ENCODE data around the gene CPM.
"Not testable (repeated sequence)": the region's sequence is repeated elsewhere in the genome, so short reads cannot be mapped to it uniquely, and the experiment has no call there.

CPM gene

GRCh38 chr12:68851592-68852306 is 81.2 kb downstream of the CPM start:
- DNase-seq (ENCODE audit: low read depth): no peak

GRCh38 chr12:68850390-68850789 is 82.6 kb downstream of the CPM start:
- no peak for DNase-seq (ENCODE audit: low read depth)

DNA sequence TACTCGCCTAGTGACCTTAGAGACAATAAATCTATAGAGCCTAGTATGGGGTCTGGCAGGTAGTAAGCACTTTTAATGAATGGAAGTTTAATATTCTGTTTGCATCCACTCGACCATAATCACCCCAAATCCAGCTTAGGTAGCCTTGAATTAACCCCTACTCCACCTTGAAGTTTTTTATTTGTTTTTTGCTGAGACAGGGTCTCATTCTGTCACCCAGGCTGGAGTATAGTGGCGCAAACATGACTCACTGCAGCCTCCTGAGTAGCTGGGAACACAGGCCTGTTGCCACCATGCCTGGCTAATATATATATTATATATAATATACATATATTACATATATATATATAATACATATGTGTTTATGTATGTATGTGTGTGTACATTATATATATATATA is 86.2 kb downstream of the CPM start:
- DNase-seq (ENCODE audit: low read depth): no peak

GRCh38 chr12:68844788-68845695 is 87.9 kb downstream of the CPM start:
- DNase-seq (ENCODE audit: low read depth): no peak

GRCh38 chr12:68844318-68844745 is 88.6 kb downstream of the CPM start:
- no peak for DNase-seq (ENCODE audit: low read depth)

DNA sequence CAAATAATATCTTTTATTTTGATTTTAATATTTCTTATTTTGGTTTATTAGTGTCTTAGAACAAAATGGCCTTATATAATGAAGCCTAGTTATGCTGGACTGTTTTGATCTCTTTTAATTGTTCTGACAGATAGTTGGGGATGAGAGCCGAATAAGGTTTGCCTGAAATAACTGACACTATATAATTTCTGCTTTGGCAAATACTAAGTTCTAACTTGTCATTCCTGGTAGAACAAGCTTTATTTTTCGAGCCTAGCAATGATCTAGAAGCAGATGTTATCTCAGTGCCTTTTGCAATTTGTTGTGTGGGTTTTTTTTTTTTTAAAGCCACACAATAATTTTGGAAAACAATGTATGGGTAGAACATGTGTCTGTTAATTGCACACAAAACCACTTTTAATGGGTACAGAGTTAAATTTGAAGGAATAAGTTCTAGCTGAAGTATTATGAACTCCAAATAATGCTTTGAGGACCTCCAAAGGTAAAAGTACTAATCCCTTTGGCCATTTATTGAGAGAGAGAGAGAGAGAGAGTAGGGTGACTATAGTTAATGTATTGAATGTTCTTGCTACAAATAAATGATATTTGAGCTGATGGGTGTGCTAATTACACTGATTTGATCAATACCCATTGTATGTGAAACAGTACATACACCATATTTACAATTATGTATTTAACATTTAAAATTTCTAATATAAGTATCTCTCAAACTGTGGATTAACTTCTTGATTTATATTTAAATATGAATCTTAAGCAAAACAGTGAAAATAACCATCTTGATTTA is 90.0 kb downstream of the CPM start:
- no peak for DNase-seq (ENCODE audit: low read depth)

DNA sequence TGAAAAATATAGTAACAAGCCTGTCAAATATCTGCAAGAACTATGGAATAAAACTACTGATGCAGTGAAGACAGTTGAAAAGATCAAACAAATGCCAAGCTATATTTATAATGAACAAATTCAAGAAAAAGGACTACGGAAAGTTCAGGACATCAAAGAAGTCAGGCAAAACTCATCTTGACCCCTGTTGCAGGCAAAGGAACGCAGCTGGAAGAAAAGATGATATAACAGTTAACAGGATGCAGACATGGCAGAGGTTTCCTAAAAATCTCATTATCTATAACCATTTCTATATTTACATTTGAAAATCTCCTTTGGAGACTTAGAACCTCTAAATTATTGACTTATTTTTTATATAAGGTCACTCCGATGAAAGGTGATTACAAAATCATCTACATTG is 90.8 kb downstream of the CPM start:
- DNase-seq (ENCODE audit: low read depth): no peak

DNA sequence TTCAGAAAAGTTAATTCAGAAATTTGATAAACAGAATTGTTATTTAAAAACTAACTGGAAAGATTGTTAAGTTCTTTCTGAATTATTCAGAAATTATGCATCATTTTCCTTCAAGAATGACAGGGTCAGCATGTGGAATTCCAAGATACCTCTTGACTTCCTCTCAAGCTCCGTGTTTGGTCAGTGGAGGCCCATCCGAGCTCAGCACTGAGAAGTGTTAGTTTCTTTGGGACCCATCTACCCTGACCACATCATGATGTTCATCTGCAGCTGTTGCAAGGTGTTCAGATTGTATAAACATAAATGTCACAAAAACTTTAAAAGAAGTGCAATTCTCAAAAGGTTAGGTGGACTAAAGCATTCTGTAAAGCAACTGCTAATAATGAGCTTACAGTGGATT is 91.3 kb downstream of the CPM start:
- no peak for DNase-seq (ENCODE audit: low read depth)

DNA sequence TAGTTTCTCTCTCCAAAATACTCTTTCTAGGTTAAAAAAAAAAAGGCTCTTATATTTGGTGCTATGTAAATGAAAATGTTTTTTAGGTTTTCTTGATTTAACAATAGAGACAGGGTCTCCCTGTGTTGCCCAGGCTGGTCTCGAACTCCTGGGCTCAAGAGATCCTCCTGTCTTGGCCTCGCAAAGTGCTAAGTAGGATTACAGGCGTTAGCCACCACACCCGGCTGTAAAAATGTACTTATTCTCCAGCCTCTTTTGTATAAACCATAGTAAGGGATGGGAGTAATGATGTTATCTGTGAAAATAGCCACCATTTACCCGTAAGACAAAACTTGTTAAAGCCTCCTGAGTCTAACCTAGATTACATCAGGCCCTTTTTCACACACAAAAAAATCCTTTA is 91.8 kb downstream of the CPM start:
- DNase-seq (ENCODE audit: low read depth): not testable (repeated sequence)

GRCh38 chr12:68839183-68840147 is 93.5 kb downstream of the CPM start:
- no peak for DNase-seq (ENCODE audit: low read depth)

DNA sequence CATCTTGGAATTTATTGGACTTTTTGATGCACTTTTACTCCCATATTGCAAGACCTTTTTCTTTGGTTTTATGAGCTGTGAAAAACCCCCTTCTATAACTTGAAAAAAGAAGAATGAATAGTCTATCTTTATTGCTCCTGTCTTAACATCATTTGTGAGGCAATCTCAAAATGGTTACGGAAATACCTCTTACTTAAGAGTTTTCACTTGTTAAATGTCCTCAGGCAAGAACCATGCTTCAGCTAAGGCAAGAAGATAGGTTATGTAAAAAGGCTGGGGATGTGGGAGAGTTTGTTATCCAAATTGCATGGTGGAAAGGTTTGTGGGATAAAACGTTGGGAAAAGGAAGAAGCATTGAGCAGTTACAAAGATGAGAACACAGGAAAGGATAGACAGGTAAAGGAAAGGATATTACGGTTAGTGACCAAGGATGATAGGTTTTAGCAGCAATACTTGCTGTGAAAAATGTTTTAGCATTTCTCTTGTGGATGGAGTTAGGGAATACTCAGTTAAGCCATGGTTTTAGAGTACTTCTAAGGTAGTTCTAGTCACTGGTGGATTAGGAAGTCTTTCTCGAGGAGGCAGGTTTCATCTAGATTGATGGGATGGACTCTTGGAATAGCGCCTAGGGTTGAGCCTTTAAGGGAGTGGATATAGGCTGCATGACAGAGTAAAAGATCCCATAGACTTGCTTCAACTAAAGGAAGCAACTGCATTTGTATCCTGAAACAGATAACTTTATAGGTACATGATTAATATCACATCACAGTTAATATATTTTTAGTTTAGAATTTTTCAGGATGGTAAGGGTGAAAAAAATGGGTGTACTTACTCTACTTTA is 94.7 kb downstream of the CPM start:
- DNase-seq (ENCODE audit: low read depth): no peak

GRCh38 chr12:68837215-68837614 is 95.8 kb downstream of the CPM start:
- no peak for DNase-seq (ENCODE audit: low read depth)

DNA sequence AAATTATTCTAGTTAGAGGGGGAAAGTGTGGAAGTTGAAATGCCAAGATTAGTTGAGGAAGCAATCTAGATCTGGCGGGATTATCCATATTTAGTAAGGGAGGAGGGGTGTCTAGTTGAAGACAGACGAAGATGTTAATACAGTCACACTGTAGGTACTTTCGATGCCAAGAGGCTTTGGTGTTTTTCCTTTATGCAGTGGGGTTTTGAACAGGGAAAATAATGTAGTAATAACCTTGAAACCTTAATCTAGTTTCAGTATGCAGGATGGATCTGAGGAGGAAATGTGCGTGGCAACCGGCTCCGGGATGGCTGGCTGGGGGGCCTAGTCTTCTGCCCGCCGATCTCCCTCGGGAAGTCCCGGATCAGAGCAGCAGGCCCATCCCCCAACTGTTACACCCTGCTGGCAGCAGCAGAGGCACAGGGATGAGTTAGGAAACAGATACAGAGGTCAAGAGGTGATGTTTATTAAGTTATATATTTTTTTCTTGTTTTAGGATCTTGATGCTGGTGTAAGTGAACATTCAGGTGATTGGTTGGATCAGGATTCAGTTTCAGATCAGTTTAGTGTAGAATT is 97.5 kb downstream of the CPM start:
- no peak for DNase-seq (ENCODE audit: low read depth)

DNA sequence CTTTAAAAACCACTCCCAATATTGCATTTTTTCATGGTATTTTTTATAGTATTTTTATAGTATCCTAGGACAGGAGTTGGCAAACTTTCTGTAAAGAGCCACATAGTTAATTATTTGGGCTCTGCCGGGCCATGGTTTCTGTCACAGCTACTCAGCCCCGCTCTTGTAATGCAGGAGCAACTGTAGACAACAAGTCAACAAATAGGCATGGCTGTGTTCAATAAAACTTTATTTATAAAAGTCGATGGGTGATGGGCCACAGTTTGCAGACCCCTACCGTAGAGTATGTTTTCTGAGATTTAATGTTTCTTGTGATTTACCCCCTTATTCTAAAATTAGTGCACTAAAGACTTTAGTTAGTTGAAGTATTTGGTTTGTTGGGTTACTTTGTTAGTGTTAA is 99.5 kb downstream of the CPM start:
- no peak for DNase-seq (ENCODE audit: low read depth)

DNA sequence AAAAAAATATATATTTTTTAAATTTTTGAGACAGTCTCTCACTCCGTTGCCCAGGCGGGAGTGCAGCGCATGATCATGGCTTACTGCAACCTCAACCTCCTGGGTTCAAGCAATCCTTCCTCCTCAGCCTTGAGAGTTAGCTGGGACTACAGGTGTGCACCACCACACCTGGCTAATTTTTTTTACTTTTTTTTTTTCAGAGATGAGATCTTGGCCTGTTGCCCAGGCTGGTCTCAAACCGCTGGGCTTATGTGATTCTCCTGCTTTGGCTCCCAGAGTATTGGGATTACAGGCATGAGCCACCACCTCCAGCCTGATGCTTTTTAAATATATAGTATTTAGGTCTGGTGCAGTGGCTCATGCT is 100.5 kb downstream of the CPM start:
- DNase-seq (ENCODE audit: low read depth): no peak

DNA sequence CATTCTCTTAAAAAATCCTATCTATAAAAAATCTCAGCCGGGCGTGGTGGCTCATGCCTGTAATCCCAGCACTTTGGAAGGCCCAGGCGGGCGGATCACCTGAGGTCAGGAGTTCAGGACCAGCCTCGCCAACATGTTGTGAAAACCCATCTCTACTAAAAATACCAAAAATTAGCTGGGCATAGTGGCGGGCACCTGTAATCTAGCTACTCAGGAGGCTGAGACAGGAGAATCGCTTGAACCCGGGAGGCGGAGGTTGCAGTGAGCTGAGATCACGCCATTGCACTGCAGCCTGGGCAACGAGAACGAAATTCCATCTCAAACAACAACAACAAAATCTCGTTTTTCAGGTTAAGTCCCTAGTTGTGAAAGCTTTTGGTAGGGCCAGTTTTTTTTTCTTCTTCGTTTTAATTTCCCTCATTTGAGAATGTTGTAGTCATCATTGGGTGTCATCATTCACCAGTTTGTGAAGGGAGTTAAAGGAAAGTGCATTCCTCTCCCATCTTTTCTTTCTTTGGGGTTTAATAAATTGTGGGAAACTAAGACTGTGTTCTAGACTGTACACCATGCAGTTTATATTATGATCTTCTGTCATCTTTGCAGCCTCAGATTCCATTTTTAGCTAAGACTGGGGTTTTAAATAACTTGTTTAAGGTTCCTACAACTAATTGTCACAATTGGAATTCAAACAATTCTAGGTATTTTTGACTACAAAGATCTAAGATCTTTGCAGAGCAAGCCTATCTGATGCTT is 101.0 kb downstream of the CPM start:
- DNase-seq (ENCODE audit: low read depth): no peak

GRCh38 chr12:68831272-68831671 is 101.7 kb downstream of the CPM start:
- DNase-seq (ENCODE audit: low read depth): no peak

DNA sequence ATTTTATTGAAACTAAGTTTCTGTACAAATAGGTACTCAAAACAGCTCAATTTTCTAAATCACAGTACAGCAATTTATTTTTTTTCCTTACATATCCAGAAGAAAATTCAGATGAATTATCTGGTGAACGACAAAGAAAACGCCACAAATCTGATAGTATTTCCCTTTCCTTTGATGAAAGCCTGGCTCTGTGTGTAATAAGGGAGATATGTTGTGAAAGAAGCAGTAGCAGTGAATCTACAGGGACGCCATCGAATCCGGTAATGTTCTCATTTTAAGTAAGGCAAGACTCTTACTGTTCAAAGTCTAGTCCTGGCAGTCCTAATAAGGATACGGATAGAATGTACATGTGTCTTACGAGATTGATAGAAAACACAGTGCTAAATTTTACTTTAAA is 104.3 kb downstream of the CPM start:
- DNase-seq (ENCODE audit: low read depth): no peak

GRCh38 chr12:68827895-68828671 is 104.9 kb downstream of the CPM start:
- no peak for DNase-seq (ENCODE audit: low read depth)

Data from activated T-cell treated with anti-CD3 and anti-CD28 coated beads for 1 hour (primary cell).